Measurements from ENCODE around the gene AKAP12.
A peak's percentile ranks its signal among the peaks of the same experiment; 100 is the strongest.

The AKAP12 gene

GRCh38 chr6:151239603-151240035 lies at the start of gene AKAP12:
AKAP12 (plus strand) TSS chr6:151239967; CDS start chr6:151240563, 596 bp downstream.
- Histone ChIP-seq H3K36me3 (no peaks in the 10 kb centered on the region; the same call in 1 of the 2 replicates), H3K27me3 (ENCODE audit: insufficient read depth, low read depth, severe bottlenecking) (no peaks in the 10 kb centered on the region), H3K9me3 (ENCODE audit: severe bottlenecking) (no peaks in the 10 kb centered on the region), H3K4me3 (ENCODE audit: low read depth, low read length) (peak within 1 kb of the TSS; percentile 85), H3K27ac (peak within 1 kb of the TSS; percentile 75)
- DNase-seq, result no peak
- TF ChIP-seq CTCF (IDR thresholded peaks at IDR 0.05; ENCODE audit: low read depth, low read length), result no peak

GRCh38 chr6:151191527-151191926 lies 48.2 kb upstream of the AKAP12 start:
- H3K36me3 ChIP-seq, result no peaks in the 10 kb centered on the region
- H3K27ac ChIP-seq, result no peak overlapping the region
- no peak overlapping the region for H3K4me3 ChIP-seq (ENCODE audit: low read depth, low read length)
- no peak for TF ChIP-seq CTCF (IDR thresholded peaks at IDR 0.05; ENCODE audit: low read depth, low read length)
- H3K9me3 ChIP-seq (ENCODE audit: severe bottlenecking), result no peaks in the 10 kb centered on the region
- DNase-seq, result no peak
- H3K27me3 ChIP-seq (ENCODE audit: insufficient read depth, low read depth, severe bottlenecking), result no peaks in the 10 kb centered on the region

- Histone ChIP-seq H3K36me3 (no peaks in the 10 kb centered on the region), H3K27me3 (ENCODE audit: insufficient read depth, low read depth, severe bottlenecking) (no peaks in the 10 kb centered on the region), H3K4me3 (ENCODE audit: low read depth, low read length) (no peak overlapping the region), H3K27ac (no peak overlapping the region), H3K9me3 (ENCODE audit: severe bottlenecking) (no peaks in the 10 kb centered on the region)
- no peak for DNase-seq
- no peak for TF ChIP-seq CTCF (IDR thresholded peaks at IDR 0.05; ENCODE audit: low read depth, low read length)
Measured at GRCh38 chr6:151196555-151196954, 43.2 kb upstream of the AKAP12 start.

- TF ChIP-seq CTCF (IDR thresholded peaks at IDR 0.05; ENCODE audit: low read depth, low read length), result no peak
- DNase-seq, result no peak
- no peaks in the 10 kb centered on the region for H3K36me3 ChIP-seq
Measured at GRCh38 chr6:151197556-151197955, 42.2 kb upstream of the AKAP12 start.

GRCh38 chr6:151199991-151200390 lies 39.8 kb upstream of the AKAP12 start:
- TF ChIP-seq CTCF (IDR thresholded peaks at IDR 0.05; ENCODE audit: low read depth, low read length), result no peak
- H3K27me3 ChIP-seq (ENCODE audit: insufficient read depth, low read depth, severe bottlenecking), result no peaks in the 10 kb centered on the region
- DNase-seq, result no peak
- no peaks in the 10 kb centered on the region for H3K36me3 ChIP-seq
- no peak overlapping the region for H3K4me3 ChIP-seq (ENCODE audit: low read depth, low read length)
- no peaks in the 10 kb centered on the region for H3K9me3 ChIP-seq (ENCODE audit: severe bottlenecking)
- no peak overlapping the region for H3K27ac ChIP-seq

More at GRCh38 chr6:151197556-151197955, 42.2 kb upstream of the AKAP12 start:
- Histone ChIP-seq H3K27ac (no peak overlapping the region), H3K4me3 (ENCODE audit: low read depth, low read length) (no peak overlapping the region), H3K9me3 (ENCODE audit: severe bottlenecking) (no peaks in the 10 kb centered on the region), H3K27me3 (ENCODE audit: insufficient read depth, low read depth, severe bottlenecking) (no peaks in the 10 kb centered on the region)

Measured in WERI-Rb-1 (cell line).